Keratinocyte (primary cell): ENCODE measurements around the gene DIDO1. TPM values are rescaled to one million over a fixed set of nuclear protein-coding genes. Genes with fewer than 3 reads are reported as not detected.

Source experiments
- DNase-seq: peaks from one replicate; pipeline ENCODE4 v3.0.0-alpha.2; 2011; ENCODE audit warnings: low read depth, missing footprints, low spot score
- FAIRE-seq: peaks from 2 replicates; lab custom pipeline; 2011; peaks lifted over from hg19 to GRCh38; lab: Jason Lieb, UNC
- H2AFZ ChIP-seq: 2 replicates; pipeline ENCODE4 v1.6.0; 2012; ENCODE audit warnings: low read length, control low read depth, inconsistent platforms; ENCODE audit not compliant: control insufficient read depth
- H3K27ac ChIP-seq: 2 replicates; pipeline ENCODE4 v1.5.1; 2011; ENCODE audit warnings: low read length; ENCODE audit not compliant: control insufficient read depth, insufficient read depth
- H3K27me3 ChIP-seq: 3 replicates; pipeline ENCODE4 v1.6.0; 2011; ENCODE audit warnings: low read length; ENCODE audit not compliant: control insufficient read depth, insufficient read depth; ENCODE audit errors: extremely low read depth
- H3K36me3 ChIP-seq, 2 experiments: 2 replicates in 1 of 2; 3 replicates in 1 of 2; pipeline ENCODE4 v1.5.1; 2011; ENCODE audit warnings: low read length in 2 of 2, mild to moderate bottlenecking in 1 of 2; ENCODE audit not compliant: control insufficient read depth in 2 of 2, insufficient read depth in 2 of 2; ENCODE audit errors: extremely low read depth in 1 of 2
- H3K4me1 ChIP-seq: 3 replicates; pipeline ENCODE4 v1.5.1; 2011; ENCODE audit warnings: low read length; ENCODE audit not compliant: control insufficient read depth, insufficient read depth; ENCODE audit errors: extremely low read depth
- H3K4me2 ChIP-seq: 3 replicates; pipeline ENCODE4 v1.6.0; 2011; ENCODE audit warnings: low read depth, low read length; ENCODE audit not compliant: control insufficient read depth, insufficient read depth; ENCODE audit errors: extremely low read depth
- H3K4me3 ChIP-seq, 3 experiments: fragments of 200-600 bp in 1 of 3; sonication (generic) in 1 of 3; 2 replicates in 2 of 3; 3 replicates in 1 of 3; pipeline ENCODE4 v1.5.1; 2011 to 2016; ENCODE audit warnings: low read length in 3 of 3, mild to moderate bottlenecking in 3 of 3, control low read depth in 2 of 3, inconsistent platforms in 1 of 3, low read depth in 1 of 3, mixed read lengths in 1 of 3, mixed run types in 1 of 3, moderate library complexity in 1 of 3; ENCODE audit not compliant: control insufficient read depth in 2 of 3, insufficient read depth in 2 of 3; ENCODE audit errors: extremely low read depth in 1 of 3
- H3K79me2 ChIP-seq: 2 replicates; pipeline ENCODE4 v1.6.0; 2012; ENCODE audit warnings: low read length; ENCODE audit not compliant: control insufficient read depth, insufficient read depth
- H3K9ac ChIP-seq: 3 replicates; pipeline ENCODE4 v1.6.0; 2011; ENCODE audit warnings: low read length; ENCODE audit not compliant: control insufficient read depth, insufficient read depth; ENCODE audit errors: extremely low read depth
- H3K9me1 ChIP-seq: 3 replicates; pipeline ENCODE4 v1.6.0; 2011; ENCODE audit warnings: low read length; ENCODE audit not compliant: control insufficient read depth, insufficient read depth; ENCODE audit errors: extremely low read depth
- H3K9me3 ChIP-seq: 2 replicates; pipeline ENCODE4 v1.5.1; 2012; ENCODE audit warnings: low read depth, low read length; ENCODE audit not compliant: control insufficient read depth
- H4K20me1 ChIP-seq: 3 replicates; pipeline ENCODE4 v1.6.0; 2011; ENCODE audit warnings: low read length; ENCODE audit not compliant: control insufficient read depth, insufficient read depth; ENCODE audit errors: extremely low read depth
- CTCF ChIP-seq, 3 experiments: IDR thresholded peaks in 1 of 3; conservative IDR thresholded peaks in 1 of 3; optimal IDR thresholded peaks in 1 of 3; 2 replicates in 2 of 3; 3 replicates in 1 of 3; pipeline versions ENCODE3 to v1.5.1; 2011; ENCODE audit warnings: low read length in 3 of 3, mild to moderate bottlenecking in 3 of 3, moderate library complexity in 2 of 3, control low read depth in 1 of 3, inconsistent platforms in 1 of 3; ENCODE audit not compliant: insufficient read depth in 2 of 3; ENCODE audit errors: extremely low read depth in 1 of 3
- EZH2 ChIP-seq: IDR thresholded peaks from one replicate; pipeline ENCODE4 v1.6.1; 2012; ENCODE audit warnings: inconsistent platforms, mild to moderate bottlenecking, low read length, moderate library complexity
- dilution Hi-C: fragments of 300-500 bp; cut with MboI; formaldehyde crosslinking; loops from one replicate; pipeline ENCODE4 v1.7.0; 2020; ENCODE audit warnings: low sequenced_read_pairs; ENCODE audit not compliant: extremely low pct_ligation_motif_present
- polyA plus RNA-seq, 5 experiments: library from polyadenylated mRNA; depleted of rRNA in 3 of 5; stranded (reverse) in 3 of 5; stranded (forward) in 1 of 5; unstranded in 1 of 5; fragments of >200 nt; gene quantifications; 1 replicate in 1 of 5; 2 replicates in 3 of 5; 3 replicates in 1 of 5; pipeline versions ENCODE4 v1.2.1 to v1.2.3, GENCODE V29; 2011 to 2012; ENCODE audit warnings: missing spikeins in 2 of 5, low read depth in 1 of 5, low replicate concordance in 1 of 5

The DIDO1 gene
- polyA plus RNA-seq, 1 donor (not counting 4 experiments of a cell fraction or from before 2014, with no cell fraction given), result 14.2 TPM

- Histone ChIP-seq H3K4me3 (no peak overlapping the region), H3K4me2 (no peak overlapping the region), H3K36me3 (peaks cover 0 to 9% of the 10 kb centered on the region in 2 experiments), H3K27ac (no peak overlapping the region), H3K9ac (no peak overlapping the region), H3K9me1 (peaks cover 15% of the 10 kb centered on the region), H3K4me1 (peaks cover 43% of the 10 kb centered on the region), H3K79me2 (peaks cover 100% of the 10 kb centered on the region), H3K9me3 (no peaks in the 10 kb centered on the region), H4K20me1 (peaks cover 80% of the 10 kb centered on the region), H3K27me3 (no peaks in the 10 kb centered on the region), H2AFZ (no peak overlapping the region)
- no peak for FAIRE-seq
- TF ChIP-seq CTCF (optimal IDR thresholded peaks at IDR 0.05 in 1 of 3, IDR thresholded peaks at IDR 0.05 in 1 of 3, conservative IDR thresholded peaks at IDR 0.05 in 1 of 3; ENCODE audit: extremely low read depth in 1 of 3, insufficient read depth in 2 of 3, low read length in 3 of 3) (no peak), EZH2 (no peak)
- dilution Hi-C loops, result no loop called here
- DNase-seq, result no peak
These were observed 6.2 kb downstream of the DIDO1 start for GRCh38 chr20:62920039-62920645.

GRCh38 chr20:62918831-62919230 lies 7.5 kb downstream of the DIDO1 start:
- H3K4me3 ChIP-seq, result no peak overlapping the region
- H2AFZ ChIP-seq, result no peak overlapping the region
- TF ChIP-seq EZH2 (no peak), CTCF (optimal IDR thresholded peaks at IDR 0.05 in 1 of 3, IDR thresholded peaks at IDR 0.05 in 1 of 3, conservative IDR thresholded peaks at IDR 0.05 in 1 of 3; ENCODE audit: extremely low read depth in 1 of 3, insufficient read depth in 2 of 3, low read length in 3 of 3) (no peak)
- no peaks in the 10 kb centered on the region for H3K9me3 ChIP-seq
- no peak overlapping the region for H3K4me2 ChIP-seq
- H3K27ac ChIP-seq, result no peak overlapping the region
- H3K36me3 ChIP-seq, result peaks cover 2 to 14% of the 10 kb centered on the region in 2 experiments
- H3K79me2 ChIP-seq, result peaks cover 100% of the 10 kb centered on the region
- peaks cover 76% of the 10 kb centered on the region for H4K20me1 ChIP-seq
- no peaks in the 10 kb centered on the region for H3K27me3 ChIP-seq
- H3K9me1 ChIP-seq, result peaks cover 15% of the 10 kb centered on the region
- peaks cover 34% of the 10 kb centered on the region for H3K4me1 ChIP-seq
- no peak for DNase-seq
- no peak for FAIRE-seq
- H3K9ac ChIP-seq, result no peak overlapping the region
- dilution Hi-C loops, result no loop called here
